Choroid plexus epithelial cell (primary cell): ENCODE data around the gene BARX1.

Experiments
- DNase-seq: peaks from one replicate; pipeline ENCODE4 v3.0.0-alpha.2; 2010; ENCODE audit warnings: low read depth
- H3K4me3 ChIP-seq: 2 replicates; pipeline ENCODE4 v1.5.1; 2011; ENCODE audit warnings: low read depth, mild to moderate bottlenecking, control low read depth, low read length, moderate library complexity
- TF ChIP-seq, protein P1 (sequence below): conservative IDR thresholded peaks from 2 replicates; pipeline ENCODE4 v1.5.1; 2011; ENCODE audit warnings: low read depth, mild to moderate bottlenecking, control low read depth, inconsistent platforms, low read length, moderate library complexity

The BARX1 gene

DNA sequence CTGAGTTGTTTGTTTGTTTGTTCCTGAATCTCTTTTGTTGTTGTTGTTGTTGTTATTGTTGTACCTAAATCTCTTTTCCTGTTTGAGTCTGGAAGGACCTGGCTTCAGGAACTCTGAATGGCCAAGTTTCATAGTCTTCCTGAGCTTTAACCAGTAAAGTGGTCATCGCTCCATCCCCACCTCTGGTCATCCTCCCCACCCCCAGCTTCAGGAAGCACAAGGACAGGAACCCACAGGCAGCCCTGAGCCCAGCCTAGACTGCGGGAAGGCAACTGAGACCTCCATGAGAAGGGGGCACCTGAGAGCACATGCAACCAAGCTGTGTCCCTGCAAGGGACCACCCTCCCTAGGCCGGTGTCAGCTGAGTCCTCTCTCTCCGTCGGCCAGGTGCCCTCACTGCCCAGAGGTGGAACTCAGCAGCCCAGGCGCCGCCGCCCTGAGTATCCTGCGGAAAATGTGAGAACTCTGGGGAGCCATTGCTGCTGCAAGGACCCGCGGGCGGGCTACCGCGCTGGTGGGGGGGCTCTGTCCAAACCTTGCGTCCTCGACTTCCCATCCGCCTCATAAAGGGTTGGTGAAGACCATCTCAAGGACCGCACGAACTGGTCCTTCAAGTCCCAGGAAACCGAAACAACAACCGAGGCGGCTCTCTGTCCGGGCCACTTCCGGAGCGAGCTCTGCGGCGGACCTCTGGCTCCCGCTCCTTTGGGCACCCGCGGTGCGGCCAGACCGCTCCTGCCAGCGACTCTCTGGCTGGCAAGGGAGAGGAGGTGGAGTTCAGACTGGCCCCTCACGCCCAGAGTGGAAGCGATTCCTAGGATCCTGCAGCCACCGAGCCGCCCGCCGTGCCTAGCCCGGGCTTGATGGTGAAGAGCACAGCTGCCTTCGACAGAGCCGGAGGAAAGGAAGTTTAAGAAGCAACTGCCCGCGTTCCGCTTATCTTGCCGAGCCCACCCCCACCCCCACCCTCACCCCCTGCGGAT lies 4.2 kb downstream of the BARX1 start:
- TF ChIP-seq, protein P1, sequence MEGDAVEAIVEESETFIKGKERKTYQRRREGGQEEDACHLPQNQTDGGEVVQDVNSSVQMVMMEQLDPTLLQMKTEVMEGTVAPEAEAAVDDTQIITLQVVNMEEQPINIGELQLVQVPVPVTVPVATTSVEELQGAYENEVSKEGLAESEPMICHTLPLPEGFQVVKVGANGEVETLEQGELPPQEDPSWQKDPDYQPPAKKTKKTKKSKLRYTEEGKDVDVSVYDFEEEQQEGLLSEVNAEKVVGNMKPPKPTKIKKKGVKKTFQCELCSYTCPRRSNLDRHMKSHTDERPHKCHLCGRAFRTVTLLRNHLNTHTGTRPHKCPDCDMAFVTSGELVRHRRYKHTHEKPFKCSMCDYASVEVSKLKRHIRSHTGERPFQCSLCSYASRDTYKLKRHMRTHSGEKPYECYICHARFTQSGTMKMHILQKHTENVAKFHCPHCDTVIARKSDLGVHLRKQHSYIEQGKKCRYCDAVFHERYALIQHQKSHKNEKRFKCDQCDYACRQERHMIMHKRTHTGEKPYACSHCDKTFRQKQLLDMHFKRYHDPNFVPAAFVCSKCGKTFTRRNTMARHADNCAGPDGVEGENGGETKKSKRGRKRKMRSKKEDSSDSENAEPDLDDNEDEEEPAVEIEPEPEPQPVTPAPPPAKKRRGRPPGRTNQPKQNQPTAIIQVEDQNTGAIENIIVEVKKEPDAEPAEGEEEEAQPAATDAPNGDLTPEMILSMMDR, result no peak
- DNase-seq, result peak; percentile 23
- peak overlapping the region; percentile 41 for H3K4me3 ChIP-seq

DNA sequence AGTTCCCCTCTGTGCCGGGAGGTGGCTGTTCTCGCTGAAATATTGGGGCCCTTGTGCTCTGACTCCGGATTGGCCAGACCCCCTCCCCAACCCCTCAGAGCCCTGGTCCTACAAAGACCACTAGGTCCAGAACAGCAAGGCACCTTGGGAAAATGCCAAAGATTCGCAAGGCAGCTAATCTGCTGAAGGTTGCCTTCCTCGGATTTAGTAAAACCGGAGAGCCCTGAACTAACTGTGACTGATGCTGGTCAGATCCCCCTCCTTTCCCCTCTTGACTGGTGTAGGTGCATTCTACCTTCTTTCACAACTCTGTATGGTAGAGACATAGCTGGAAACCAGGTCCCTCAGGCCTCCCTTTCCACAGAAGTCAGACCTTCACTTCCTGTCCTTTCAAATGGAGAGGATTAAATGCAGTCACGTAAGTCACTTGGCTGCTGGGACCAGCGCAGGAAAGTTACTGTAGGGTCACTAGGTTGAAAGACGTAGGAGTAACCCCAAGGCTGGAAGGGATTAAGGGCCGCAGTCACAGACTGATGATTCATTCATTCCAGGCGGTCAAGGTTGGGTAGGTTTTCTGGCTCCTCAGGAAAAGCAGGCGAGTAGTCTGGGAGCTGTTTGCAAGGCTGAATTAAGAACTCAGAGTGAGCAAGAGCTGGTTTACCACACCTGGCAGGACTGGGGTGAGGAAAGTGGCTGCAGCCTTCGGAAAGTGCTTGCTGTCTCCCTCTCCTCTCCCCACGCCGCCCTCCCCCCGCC lies 5.3 kb downstream of the BARX1 start:
- no peak for DNase-seq
- TF ChIP-seq, protein P1, result no peak
- no peak overlapping the region for H3K4me3 ChIP-seq

GRCh38 chr9:93949073-93949693 lies 6.0 kb downstream of the BARX1 start:
- TF ChIP-seq, protein P1, result no peak
- H3K4me3 ChIP-seq, result no peak overlapping the region
- DNase-seq, result no peak

DNA sequence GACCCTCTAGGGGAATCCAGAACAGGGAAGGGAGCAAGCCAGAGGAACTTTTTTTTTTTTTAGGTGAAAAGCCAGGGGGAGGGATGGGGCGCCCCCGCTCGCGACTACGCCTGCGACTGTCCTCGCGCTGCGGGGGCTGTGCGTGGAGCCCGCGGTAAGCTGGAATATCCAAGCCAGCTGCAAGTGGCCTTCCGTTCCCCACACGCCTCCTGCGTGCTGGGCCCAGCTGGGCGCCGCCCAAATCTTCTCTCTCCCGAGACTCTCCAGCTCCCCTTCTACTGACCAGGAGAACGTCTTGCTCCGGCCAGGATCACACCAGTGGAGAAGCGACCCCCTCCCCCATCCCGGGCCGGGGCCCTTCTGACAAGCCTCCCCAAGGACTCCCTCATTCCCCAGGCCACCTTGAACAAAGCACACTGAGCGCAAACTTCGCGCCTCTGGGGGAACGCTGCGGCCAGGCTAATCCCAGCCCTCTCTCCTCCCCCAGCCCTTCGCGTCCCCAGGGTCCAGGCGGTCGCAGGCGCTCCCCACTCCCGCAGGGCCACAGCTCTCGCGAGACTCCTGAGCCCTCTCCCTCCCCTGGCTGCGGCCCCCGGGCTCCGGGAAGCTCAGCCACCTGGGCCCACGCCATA lies 6.6 kb downstream of the BARX1 start:
- H3K4me3 ChIP-seq, result no peak overlapping the region
- TF ChIP-seq, protein P1, result no peak
- no peak for DNase-seq

- TF ChIP-seq, protein P1, result no peak
- DNase-seq, result no peak
- no peak overlapping the region for H3K4me3 ChIP-seq
Measured at GRCh38 chr9:93947409-93948070, 7.6 kb downstream of the BARX1 start.

DNA sequence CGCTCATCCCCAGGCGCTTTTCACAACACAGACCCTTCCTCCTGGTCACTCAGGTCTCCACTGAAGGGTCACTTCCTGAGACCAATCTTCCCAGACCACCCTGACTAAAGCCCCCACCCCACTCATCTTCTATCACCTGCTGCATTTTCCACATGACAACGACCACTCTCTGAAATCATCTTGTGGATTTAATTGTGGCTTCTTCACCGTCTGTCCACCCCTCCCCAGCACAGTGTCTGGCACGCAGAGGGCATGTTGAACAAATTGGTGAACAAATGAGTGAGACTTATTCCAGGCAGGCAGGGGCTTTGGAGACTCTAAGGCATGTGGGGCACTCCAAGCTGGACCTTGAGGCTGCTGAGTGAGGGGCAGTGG lies 8.8 kb downstream of the BARX1 start:
- DNase-seq, result no peak
- no peak overlapping the region for H3K4me3 ChIP-seq
- TF ChIP-seq, protein P1, result no peak
